Measurements from ENCODE around the gene C2orf49. TPM values are rescaled to one million over a fixed set of nuclear protein-coding genes. Genes with fewer than 3 reads are reported as not detected.
"Not testable (repeated sequence)": the region's sequence is repeated elsewhere in the genome, so short reads cannot be mapped to it uniquely, and the experiment has no call there.

Gene C2orf49
- polyA plus RNA-seq, 4 donors, result 24.5 to 28.4 (median 25.4) TPM

DNA sequence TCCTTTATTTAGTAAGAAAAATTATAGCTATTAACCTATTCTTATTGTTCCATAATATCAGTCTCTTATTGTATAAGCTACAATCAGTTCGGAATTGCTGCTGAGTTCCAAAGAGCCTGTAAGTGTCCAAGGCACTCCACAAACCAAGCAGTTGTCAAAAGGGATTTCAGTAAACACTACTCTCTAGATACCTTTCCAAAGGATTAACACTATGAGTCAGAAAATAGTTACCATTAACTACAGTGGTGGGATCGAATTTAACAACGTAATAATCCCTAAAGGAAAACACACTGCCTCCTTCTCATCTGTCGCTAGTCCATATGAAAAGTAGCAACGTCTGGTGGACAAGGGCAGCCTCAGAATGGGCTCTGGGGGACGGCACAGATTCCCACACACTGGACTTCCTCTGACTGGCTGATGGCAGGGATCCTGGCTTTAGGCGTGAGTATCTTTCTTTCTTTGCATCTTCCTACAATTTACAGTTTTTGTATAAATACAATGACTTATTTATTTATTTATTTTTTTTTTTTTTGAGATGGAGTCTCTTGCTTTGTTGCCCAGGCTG, 16.6 kb upstream of the C2orf49 start:
- no peak for DNase-seq (ENCODE audit: low read depth in 4 of 4, low spot score in 3 of 4)

DNA sequence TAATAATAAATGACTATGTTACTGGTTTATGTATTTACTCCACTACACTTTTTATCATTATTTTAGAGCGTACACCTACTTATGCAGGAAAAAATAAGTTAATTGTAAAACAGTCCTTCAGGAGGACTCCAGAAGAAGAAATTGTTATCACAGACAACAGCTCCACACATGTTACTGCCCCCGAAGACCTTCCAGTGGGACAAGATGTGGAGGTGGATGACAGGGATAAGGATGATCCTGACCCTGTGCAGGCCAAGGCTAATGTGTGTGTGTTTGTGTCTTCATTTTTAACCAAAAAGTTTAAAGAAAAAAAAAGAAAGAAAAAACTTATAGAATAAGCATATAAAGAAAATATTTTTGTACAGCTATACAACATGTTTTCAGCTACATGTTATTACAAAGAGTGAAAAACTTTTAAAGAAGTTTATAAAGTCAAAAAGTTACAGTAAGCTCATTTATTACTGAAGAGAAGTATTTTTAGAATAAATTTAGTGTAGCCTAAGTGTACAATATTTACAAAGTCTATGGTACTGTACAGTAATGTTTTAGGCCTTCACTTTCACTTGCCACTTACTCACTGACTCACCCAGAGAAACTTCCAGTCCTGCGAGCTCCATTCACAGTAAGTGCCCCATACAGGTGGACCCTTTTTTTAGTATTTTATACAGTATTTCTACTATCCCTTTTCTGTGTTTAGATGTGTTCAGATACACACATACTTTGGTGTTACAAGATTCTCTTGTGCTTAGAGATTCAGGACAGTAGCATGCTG, 15.3 kb upstream of the C2orf49 start:
- DNase-seq (ENCODE audit: low read depth in 4 of 4, low spot score in 3 of 4), result no peak

DNA sequence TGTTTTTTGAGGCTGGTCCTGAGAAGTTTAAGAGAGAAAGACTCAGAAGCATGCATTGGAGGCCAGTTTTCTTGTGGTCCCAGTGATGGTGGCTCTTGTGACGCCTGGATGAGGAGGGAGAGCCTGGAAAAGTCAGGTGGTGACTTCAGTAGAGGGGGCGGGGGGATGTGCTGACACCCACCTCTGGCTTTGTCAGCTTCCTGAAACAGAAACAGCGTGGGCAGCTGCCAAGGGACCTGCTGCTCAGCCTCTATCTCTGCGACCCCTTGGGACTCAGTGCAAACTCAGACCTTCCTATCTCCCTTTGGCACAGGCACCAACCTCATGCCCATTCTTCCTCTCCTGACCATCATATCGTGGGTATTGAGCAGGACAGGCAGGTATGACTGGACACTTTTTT, 14.2 kb upstream of the C2orf49 start:
- no peak for DNase-seq (ENCODE audit: low read depth in 4 of 4, low spot score in 3 of 4)

DNA sequence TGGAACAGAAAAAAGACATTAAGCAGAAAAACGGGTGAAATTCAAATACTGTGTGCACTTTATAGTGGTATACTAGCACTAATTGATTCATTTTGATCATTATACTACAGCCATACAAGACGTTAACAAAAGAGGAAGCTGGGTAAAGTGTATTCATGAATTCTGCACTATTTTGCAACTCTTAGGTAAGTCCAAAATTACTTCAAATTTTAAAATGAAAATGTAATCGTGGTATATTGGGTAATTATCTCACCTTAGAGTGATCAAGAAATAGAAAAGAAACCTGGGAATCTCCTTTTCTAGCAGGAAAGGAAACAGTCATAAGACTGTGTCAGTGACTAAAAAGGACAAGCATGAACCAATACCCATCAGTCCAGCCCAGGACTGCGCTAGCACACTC, 13.2 kb upstream of the C2orf49 start:
- DNase-seq (ENCODE audit: low read depth in 4 of 4, low spot score in 3 of 4), result no peak

DNA sequence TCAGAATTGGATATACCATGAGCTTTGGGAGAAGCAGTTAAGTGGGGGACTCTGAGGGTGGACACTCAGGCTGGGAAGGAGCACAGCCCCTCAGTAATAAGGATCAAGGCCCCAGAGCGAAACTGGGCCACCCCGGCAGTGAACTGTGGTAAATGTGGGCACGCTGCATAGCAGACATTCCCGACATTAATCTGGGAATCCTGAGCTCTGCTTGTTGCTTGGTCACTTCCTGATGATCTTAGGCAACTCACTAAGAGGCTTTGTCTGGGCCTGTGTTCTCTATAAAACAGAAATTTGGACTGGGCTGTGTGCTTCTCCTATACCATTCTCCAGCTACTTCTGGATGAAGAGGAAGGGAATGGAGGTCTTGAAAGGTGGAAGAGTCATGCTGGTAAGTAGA, 12.6 kb upstream of the C2orf49 start:
- DNase-seq (ENCODE audit: low read depth in 4 of 4, low spot score in 3 of 4), result no peak

DNA sequence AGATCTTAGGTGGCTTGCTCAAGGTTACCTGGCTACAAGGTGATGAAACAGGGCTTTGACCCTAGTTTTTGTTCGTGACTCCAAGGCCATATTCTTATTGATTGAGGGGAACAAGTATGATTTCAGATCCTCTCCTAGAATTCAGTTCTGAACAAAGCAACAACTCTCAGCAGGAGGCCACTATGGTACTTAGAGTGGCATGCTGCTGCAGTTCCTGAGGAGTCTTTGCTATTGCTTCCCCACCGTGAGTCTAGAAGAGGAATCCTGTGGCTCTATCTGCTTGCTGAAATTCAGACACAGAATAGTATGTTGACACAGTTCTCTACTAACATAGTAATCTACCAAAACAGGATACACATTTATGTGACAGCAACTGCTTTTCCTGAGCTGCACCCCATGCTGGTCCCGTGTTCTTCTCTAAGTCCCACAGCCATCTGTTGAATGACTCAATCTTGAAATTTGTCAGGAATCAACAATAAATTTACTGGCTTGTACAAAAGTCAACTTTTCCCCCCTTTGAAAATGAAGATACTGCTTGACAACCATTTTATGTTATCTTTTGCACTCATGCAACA, 11.9 kb upstream of the C2orf49 start:
- no peak for DNase-seq (ENCODE audit: low read depth in 4 of 4, low spot score in 3 of 4)

DNA sequence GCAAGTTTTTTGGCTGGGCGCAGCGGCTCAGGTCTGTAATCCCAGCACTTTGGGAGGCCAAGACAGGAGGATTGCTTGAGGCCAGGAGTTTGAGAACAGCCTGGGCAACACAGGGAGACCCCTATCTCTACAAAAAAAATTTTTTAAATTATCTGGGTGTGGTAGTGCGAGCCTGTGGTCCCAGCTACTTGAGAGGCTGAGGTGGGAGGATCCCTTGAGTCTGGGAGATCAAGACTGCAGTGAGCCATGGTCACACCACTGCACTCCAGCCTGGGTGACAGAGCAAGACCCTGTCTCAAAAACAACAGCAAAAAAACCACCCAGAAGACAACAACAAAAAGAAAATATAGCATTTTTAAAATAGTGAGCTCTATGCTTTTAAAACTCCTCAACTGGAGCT, 10.1 kb upstream of the C2orf49 start:
- not testable (repeated sequence) for DNase-seq (ENCODE audit: low read depth in 4 of 4, low spot score in 3 of 4)

DNA sequence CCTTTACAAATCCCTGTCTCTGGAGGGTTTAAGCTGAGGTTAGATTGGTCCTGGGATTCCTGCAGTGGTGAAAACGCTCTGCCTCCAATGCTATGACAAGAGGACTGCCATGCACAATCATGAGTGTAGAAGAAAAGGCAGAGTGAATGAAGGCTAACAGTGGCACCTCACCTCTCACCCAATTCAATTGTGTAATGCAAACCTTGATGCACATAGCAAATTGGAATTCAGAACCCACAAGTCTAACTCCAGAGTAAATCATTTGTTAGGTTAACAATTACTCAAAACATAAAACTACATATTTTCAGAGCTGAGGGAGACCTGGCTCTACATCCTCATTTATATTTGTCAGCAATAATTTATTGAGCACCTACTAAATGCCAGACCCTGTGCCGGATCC, 9.7 kb upstream of the C2orf49 start:
- no peak for DNase-seq (ENCODE audit: low read depth in 4 of 4, low spot score in 3 of 4)

DNA sequence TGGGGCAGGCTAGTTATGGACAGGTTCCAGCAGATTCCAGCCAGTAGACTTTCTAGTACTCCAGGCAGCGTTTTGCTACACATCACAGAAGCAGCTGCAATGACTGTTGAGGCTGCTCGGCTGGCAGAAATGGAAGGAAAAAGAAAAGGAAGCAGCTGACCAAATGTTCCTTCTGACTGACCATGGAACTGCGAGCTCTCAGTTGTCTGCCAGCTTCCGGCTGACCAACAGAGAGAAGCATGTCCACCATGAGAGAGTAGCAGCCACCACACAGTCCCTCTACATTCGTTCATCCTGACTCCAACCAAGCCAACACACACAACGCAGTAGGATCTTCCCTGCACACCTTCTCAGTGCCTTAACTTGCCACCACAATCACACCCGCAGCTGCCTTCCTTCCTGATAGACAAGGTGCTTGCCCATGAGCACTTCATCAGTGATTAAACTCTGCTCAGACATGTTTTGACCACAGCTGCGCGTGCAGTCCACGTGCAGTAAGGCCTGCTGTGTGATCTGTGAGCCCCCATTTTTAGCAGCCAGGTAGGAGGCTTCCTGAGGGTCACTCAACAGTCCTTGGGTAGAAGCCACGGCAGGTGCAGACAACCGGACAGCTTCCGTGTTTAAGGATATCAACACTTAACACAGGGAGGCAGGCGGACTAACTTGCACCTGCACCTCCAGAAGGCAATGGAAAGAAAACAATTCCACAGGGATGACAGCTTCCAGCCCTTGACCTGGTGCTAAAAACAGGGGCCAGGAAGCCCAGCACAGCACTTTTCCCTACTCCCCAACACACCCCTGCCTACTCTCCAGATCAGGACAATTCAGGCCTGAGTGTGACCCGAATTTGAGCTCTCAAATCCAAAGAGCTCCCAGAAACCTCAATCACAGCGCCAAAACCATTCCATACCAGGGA, 8.8 kb upstream of the C2orf49 start:
- no peak for DNase-seq (ENCODE audit: low read depth in 4 of 4, low spot score in 3 of 4)

DNA sequence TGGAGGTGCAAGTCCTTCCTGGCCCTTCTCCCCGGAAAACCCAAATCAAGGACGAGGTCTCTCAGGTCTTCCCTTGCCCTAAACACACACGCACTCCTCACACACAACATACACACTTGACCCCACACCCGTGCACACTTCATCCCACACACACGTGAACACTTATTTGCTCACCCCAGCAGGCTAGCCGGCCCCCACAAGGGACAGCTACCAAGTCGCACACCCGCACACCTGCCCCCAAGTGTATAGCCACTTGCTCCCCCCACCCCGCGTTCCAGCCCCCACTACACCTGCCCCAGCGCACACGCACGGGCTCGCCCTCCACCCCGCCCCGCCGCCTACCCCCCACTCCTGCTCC, 8.2 kb upstream of the C2orf49 start:
- no peak for DNase-seq (ENCODE audit: low read depth in 4 of 4, low spot score in 3 of 4)

DNA sequence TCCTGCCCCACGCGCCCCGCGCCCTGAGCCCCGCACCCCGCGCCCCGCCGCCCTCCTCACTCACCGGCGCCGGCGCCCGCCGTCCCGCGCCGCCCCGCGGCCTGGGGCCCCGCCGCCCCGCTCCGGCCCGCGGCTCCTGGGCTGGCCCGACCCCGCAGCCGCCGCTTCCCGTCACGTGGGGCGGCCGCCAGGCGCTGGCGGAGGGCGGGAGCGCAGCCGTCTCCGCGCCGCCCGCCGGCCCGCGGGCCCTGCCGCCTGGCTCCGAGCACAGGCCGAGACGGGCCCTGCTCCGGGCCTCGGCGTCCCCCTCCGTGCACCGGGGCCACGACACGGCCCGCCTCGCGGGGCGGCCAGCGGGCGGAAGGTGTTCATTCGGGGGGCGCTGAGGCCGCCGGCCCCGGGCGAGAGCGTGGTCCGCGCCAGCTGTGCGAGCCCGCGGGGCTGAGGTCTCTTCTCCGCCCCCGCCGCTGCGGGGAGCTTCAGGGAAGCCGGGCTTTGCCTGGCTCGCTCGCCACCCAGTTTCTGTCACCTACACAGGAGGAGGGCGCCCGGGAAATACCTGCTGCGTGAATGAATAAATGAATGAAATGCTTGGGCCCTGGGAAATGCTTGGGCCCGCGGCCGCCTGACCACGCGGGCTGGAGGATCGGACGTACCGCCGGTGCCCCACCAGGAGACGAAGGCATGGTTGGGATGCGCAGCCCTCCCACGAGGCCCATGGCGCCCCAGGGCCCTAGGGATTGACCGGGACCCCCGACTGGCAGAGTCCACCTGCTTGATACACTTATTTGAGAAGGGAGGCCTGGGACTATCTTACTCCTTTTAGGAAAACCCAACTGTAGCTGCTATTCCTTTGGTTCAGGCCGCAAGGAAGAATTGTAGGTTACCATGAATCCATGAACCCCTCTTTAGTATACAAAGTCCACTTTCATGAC, 7.5 kb upstream of the C2orf49 start, which contains the start of gene TGFBRAP1:
TGFBRAP1 (minus strand) TSS at position 175 of the 935 bp plus-strand sequence. CDS start 21,434 bp downstream, outside the sequence.
- DNase-seq (ENCODE audit: low read depth in 4 of 4, low spot score in 3 of 4), result no peak

DNA sequence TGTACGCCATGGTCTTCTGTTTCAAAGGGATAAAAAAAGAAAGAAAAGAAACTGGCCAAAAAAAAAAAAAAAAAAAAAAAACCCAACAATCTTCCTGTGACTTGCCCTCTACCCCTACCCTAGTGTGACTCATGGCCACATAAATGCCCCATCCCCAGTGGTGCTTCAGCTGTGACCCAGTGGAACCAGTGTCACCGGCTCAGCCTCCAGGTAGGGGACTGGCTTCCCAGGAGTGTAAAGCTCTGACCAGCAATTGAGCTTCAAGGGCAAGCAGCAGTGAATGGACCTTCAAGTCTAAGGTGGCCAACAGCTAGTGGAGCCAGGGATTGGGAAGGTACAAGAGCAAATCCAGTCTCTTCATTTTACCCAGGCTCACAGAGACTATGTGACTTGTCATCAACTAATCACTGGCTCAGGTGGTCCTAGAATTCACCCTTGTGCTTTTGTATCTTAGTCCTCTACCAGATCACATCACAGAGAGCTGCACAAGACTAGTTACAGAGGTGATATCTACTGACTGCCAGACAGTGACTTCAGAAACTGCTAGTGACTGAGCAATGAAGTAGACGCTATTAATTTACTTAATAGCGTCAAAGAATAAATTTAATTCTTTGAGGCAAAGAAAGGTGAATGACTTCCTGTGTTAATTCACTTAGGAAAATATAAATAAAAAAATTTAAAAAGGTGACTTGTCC, 6.5 kb upstream of the C2orf49 start:
- no peak for DNase-seq (ENCODE audit: low read depth in 4 of 4, low spot score in 3 of 4)

DNA sequence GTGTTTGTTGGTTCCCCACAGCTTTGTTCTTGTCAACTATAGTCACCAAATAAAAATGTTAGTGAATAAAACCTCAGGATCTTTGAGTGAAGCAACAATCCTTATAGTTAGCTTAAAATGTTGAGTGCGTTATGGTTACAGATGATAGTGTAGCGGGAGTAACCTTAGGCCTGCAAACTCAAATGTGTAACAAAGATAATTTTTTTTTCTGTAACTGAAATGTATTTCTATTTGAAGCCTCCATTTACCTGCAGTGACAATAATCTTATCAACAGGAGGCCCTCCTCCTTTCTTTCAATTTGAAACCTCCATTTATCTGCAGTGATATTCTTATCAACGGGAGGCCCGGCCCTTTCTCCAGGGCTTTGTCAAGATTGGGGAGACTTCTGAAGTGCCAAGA, 3.1 kb upstream of the C2orf49 start:
- DNase-seq (ENCODE audit: low read depth in 4 of 4, low spot score in 3 of 4), result no peak

DNA sequence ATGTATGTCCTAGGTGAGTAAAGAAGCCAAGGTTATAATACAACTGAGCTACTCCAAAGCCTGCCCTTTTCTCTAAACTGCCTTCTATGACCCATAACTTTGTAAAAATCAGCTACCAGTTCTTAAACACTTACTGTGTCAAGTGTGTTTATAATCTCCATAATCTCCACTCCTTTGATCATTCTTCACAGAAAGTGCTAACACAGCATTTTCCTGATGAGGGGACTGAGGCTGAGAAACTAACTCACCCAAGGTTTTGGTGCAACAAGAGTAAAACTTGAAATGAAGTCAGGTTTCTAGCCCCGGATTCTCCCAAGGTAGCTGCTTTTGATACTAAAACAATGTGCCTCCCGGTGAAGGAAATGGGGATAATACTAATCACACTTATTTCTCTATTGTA, 1.9 kb upstream of the C2orf49 start:
- no peak for DNase-seq (ENCODE audit: low read depth in 4 of 4, low spot score in 3 of 4)

DNA sequence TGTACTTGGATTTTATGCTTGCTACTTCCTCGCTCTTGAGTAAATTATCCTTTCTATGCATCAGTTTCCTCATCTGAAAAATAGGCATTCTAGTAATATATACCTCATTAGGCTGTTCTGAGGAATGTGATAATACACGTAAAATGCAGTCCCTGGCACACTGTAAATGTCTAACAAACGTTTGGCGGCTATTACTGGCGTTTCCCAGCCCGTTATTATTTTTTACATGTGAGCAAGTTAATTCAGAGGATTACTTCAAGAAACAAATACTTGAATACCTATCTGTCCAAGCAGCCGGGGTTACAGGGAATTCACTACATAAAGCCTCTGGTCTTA, 586 bp upstream of the C2orf49 start:
- DNase-seq (ENCODE audit: low read depth in 4 of 4, low spot score in 3 of 4), result no peak

DNA sequence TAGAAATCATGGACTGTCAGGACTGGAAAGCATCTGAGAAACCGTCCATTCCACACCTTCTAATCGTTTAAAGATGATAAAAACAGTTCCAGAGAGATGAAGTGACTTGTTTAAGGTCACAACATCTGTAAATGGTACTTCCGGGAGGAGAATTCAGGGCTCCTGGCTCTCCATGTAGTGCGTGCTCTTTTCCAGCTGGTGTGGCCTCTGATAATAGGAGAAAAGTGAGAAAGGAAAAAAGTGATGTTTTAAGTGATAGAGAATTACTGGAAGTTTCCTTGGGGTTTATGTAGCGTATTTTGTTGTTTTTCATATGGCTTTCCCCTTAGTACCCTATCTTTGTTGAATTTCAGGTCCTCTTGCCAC, 663 bp downstream of the C2orf49 start:
- DNase-seq (ENCODE audit: low read depth in 4 of 4, low spot score in 3 of 4), result no peak

DNA sequence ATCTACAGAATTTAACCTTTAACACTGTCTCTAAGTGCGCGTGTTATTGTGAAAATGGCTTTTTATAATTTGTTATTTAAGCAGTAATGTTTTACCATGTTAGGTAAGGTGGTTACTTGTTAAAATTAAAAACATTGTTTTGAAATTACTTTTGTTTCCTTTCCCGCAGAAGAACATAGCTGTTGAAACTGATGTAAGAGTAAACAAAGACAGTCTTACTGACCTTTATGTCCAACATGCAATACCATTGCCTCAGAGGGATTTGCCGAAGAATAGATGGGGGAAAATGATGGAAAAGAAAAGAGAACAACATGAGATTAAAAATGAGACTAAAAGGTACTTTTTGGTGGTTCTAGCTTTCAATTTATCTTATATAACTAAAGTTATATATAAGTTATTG, 2.1 kb downstream of the C2orf49 start:
- no peak for DNase-seq (ENCODE audit: low read depth in 4 of 4, low spot score in 3 of 4)

DNA sequence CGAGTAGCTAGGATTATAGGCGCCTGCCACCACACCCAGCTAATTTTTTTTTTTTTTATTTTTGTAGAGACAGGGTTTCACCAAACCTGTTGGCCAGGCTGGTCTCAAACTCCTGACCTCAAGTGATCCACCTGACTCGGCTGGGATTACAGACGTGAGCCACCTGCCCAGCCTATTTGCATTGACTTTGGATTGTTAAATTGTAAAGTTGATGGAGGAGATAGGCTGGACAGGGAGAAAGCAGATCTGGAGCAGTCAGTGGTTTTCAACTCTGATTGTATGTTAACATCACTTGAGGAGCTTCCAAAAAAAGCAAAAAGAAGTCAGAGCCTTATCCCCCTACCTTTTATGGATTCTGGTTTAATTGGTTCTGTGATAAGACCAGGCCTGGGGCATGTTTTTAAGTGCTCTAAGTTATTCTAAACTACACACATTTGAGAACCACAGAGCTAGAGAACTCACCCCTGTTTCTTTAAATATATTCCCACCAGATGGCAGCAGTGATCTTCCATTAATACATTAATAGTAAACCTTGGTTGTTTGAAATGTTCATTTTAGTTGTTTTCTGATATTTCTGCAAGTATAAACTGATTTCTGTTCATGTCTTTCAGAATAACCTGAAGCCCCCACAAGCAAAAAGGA, 7.5 kb downstream of the C2orf49 start:
- DNase-seq (ENCODE audit: low read depth in 4 of 4, low spot score in 3 of 4), result no peak

DNA sequence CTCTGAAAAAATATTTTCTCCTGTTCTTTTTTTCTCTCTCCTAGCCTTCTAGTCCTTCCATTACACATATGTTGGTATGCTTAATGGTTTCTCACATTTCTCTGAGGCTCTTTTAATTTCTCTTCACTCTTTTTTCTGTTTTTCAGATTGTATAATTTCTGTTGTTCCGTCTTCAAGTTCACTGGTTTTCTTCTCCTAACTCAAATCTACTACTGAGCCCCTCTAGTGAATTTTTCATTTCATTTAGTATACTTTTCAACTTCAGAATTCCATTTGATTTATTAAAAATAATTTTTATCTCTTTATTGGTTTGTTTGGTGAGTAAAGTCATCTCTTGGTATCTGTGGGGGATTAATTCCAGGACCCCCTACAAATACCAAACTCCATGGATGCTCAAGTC, 19.8 kb downstream of the C2orf49 start:
- DNase-seq (ENCODE audit: low read depth in 4 of 4, low spot score in 3 of 4), result no peak
